Measurements from ENCODE around the gene TUBA3E.
"Not testable (repeated sequence)": the region's sequence is repeated elsewhere in the genome, so short reads cannot be mapped to it uniquely, and the experiment has no call there.

DNA sequence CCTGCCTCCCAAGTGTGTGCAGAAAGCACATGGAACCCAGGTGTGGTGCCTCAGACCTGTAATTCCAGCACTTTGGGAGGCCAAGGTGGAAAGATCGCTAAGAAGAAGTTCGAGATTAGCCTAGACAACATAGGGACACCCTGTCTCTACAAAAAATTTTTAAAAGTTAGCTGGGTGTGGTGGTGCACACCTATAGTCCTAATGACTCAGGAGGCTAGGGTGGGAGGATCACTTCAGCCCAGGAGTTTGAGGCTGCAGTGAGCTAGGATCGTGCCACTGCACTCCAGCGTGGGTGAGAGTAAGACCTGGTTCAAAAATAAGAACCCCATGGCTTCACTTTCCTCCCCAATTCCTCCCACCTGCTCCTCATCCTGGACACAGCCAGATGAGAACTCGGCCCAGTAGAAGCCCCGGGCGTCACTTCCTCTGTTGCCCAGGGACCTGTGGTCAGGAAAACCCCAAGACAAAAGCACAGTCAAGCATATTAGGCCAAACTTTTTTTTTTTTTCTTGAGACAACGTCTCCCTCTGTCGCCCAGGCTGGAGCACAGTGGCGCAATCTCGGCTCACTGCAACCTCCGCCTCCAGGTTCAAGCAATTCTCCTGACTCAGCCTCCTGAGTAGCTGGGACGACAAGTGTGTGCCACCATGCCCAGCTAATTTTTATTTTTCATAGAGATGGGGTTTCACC is 40.3 kb downstream of the TUBA3E start:
- not testable (repeated sequence) for TF ChIP-seq EZH2 (IDR thresholded peaks at IDR 0.05; ENCODE audit: borderline replicate concordance, low read depth, low read length); SRSF3 (IDR thresholded peaks at IDR 0.05; ENCODE audit: insufficient read depth, low read length); RAD51 (IDR thresholded peaks at IDR 0.05; ENCODE audit: borderline replicate concordance, low read depth); PHF8 (IDR thresholded peaks at IDR 0.05; ENCODE audit: borderline replicate concordance, low read length); STAT5B (CRISPR knock-in tag; IDR thresholded peaks at IDR 0.05); CTCF (IDR thresholded peaks at IDR 0.05 in 2 of 3, conservative IDR thresholded peaks at IDR 0.05 in 1 of 3; ENCODE audit: insufficient read depth in 2 of 3, low read depth in 1 of 3, low read length in 3 of 3)

Data from K562 (cell line).